Measurements from ENCODE around the gene CAMSAP1. TPM values are rescaled to one million over a fixed set of nuclear protein-coding genes. Genes with fewer than 3 reads are reported as not detected.

Gene CAMSAP1
- total and polyA plus RNA-seq, 2 of the 4 experiments (the other 2 are of a cell fraction) = 8.2 to 19.5 TPM

- H4K91ac ChIP-seq (ENCODE audit: insufficient read depth, low read depth, low read length) = no peak overlapping the region
- TF ChIP-seq FOS (IDR thresholded peaks at IDR 0.05; ENCODE audit: low read depth, low read length) (no peak), SMC3 (IDR thresholded peaks at IDR 0.05; ENCODE audit: low read depth, low read length) (no peak), MXI1 (IDR thresholded peaks at IDR 0.05; ENCODE audit: borderline replicate concordance, low read depth, low read length) (no peak), BHLHE40 (IDR thresholded peaks at IDR 0.05; ENCODE audit: low read depth, low read length) (no peak), RAD21 (IDR thresholded peaks at IDR 0.05; ENCODE audit: low read length) (no peak), USF2 (IDR thresholded peaks at IDR 0.05; ENCODE audit: low read depth, low read length) (no peak), CEBPB (IDR thresholded peaks at IDR 0.05; ENCODE audit: low read depth, low read length) (no peak), ELK1 (IDR thresholded peaks at IDR 0.05; ENCODE audit: borderline replicate concordance, low read depth, low read length) (no peak), POLR2A (IDR thresholded peaks at IDR 0.05; ENCODE audit: low read depth, low read length) (no peak), NFE2L2 (IDR thresholded peaks at IDR 0.05; ENCODE audit: low read depth, low read length) (no peak), MAZ (IDR thresholded peaks at IDR 0.05; ENCODE audit: borderline replicate concordance, low read depth, low read length) (no peak), CTCF (conservative IDR thresholded peaks at IDR 0.05; ENCODE audit: low read depth, low read length) (no peak), MAFK (IDR thresholded peaks at IDR 0.05; ENCODE audit: low read depth, low read length) (no peak), RFX5 (IDR thresholded peaks at IDR 0.05; ENCODE audit: low read depth, low read length) (no peak), CHD1 (IDR thresholded peaks at IDR 0.05; ENCODE audit: low read depth, low read length) (no peak), RCOR1 (IDR thresholded peaks at IDR 0.05; ENCODE audit: insufficient replicate concordance, low read length) (no peak)
- intact Hi-C loops (cut with micrococcal nuclease) (no loop called here), in situ Hi-C loops (cut with MboI; ENCODE audit: low sequenced_read_pairs) (no loop called here), dilution Hi-C loops (cut with HindIII; ENCODE audit: low sequenced_read_pairs, unreplicated experiment) (no loop called here)
- WGBS, 2 experiments (ENCODE audit: extremely low coverage in 2 of 2, insufficient read length in 1 of 2) = no CpG with 5 or more reads among the region's 2 CpGs
- H3K4me2 ChIP-seq (ENCODE audit: low read depth, low read length) = no peak overlapping the region
- H3K79me1 ChIP-seq (ENCODE audit: low read depth in 1 of 2, low read length in 2 of 2) = peaks cover 27 to 53% of the 10 kb centered on the region in 2 experiments
- H2AK5ac ChIP-seq (ENCODE audit: low read depth, low read length) = no peak overlapping the region
- peaks cover 20% of the 10 kb centered on the region for H3K9me3 ChIP-seq (ENCODE audit: control insufficient read depth, insufficient read depth, low read length)
- no peak overlapping the region for H3K27ac ChIP-seq (ENCODE audit: insufficient read depth, low read length)
- no peak overlapping the region for H2AFZ ChIP-seq (replicated peaks; ENCODE audit: low read length, poor library complexity)
- no peak overlapping the region for H3K14ac ChIP-seq (replicated peaks; ENCODE audit: low read depth, low read length)
- H4K8ac ChIP-seq (ENCODE audit: low read depth in 2 of 2, low read length in 2 of 2) = no peak overlapping the region
- H2AK9ac ChIP-seq (replicated peaks; ENCODE audit: low read depth, low read length, poor library complexity) = no peak overlapping the region
- H2BK120ac ChIP-seq (ENCODE audit: low read depth, low read length) = no peak overlapping the region
- H2BK15ac ChIP-seq (ENCODE audit: low read depth, low read length) = no peak overlapping the region
- ChIA-PET POLR2A (ENCODE audit: unreplicated experiment) (no interaction called here), CTCF (no interaction called here)
- H3K56ac ChIP-seq (ENCODE audit: extremely low read depth, insufficient read depth, low read length) = no peak overlapping the region
- H3K9me1 ChIP-seq (ENCODE audit: insufficient read depth, low read length) = peaks cover 5% of the 10 kb centered on the region; the same call in 1 of the 2 replicates
- no peak overlapping the region for H3K9ac ChIP-seq (ENCODE audit: low read depth, low read length)
- H3K4ac ChIP-seq (ENCODE audit: low read depth, low read length) = no peak overlapping the region
- H3K18ac ChIP-seq (ENCODE audit: low read depth, low read length) = no peak overlapping the region
- H3K4me3 ChIP-seq (ENCODE audit: insufficient read depth, low read depth, low read length) = no peak overlapping the region
- H3K4me1 ChIP-seq (ENCODE audit: control insufficient read depth, insufficient read depth, low read length) = peaks cover 10% of the 10 kb centered on the region
- H2BK5ac ChIP-seq (ENCODE audit: low read depth, low read length, poor library complexity, severe bottlenecking) = no peak overlapping the region
- DNase-seq = no peak
- H2BK20ac ChIP-seq (ENCODE audit: low read depth, low read length) = no peak overlapping the region
- H4K20me1 ChIP-seq (ENCODE audit: insufficient read depth, low read length) = peaks cover 16% of the 10 kb centered on the region
- peaks cover 32% of the 10 kb centered on the region for H3K36me3 ChIP-seq (ENCODE audit: control insufficient read depth, insufficient read depth, low read length)
- no peak for ATAC-seq (ENCODE audit: low read depth)
- no TSS peak for BruUV-seq (replicated peaks)
- no peak overlapping the region for H3K23ac ChIP-seq (ENCODE audit: low read depth, low read length)
- H3K27me3 ChIP-seq (ENCODE audit: control insufficient read depth, insufficient read depth, low read length) = no peaks in the 10 kb centered on the region
- H4K5ac ChIP-seq (ENCODE audit: low read depth, low read length) = no peak overlapping the region
Observed at GRCh38 chr9:135910216-135910615, 2.9 kb upstream of the CAMSAP1 start.

Measured in IMR-90 (cell line).